ENCODE results near the gene ACSL5.
"Not testable (repeated sequence)": the region's sequence is repeated elsewhere in the genome, so short reads cannot be mapped to it uniquely, and the experiment has no call there.

Gene ACSL5

GRCh38 chr10:112374724-112375541, 1.0 kb downstream of the ACSL5 start:
- DNase-seq (ENCODE audit: low read depth) = no peak

GRCh38 chr10:112375721-112376395, 1.9 kb downstream of the ACSL5 start:
- no peak for DNase-seq (ENCODE audit: low read depth)

DNA sequence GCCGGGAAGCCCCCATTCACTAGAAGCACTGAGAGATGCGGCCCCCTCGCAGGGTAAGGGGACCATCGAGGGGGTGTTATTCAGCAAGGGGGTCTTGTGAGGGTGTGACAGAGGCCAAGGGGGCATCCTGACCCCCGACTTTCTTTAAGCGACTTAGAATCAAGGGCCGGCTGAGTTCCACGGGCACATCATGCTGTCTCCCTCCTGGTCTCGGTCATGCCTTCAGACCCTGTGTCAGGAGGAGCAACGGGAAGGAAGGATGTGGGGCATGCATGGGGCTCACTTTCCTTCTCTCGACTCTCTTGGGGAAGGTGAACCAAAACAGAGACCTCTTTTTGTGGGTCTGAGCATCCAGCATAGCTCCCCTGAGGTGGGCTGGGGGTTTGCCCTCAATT, 2.5 kb downstream of the ACSL5 start:
- no peak for DNase-seq (ENCODE audit: low read depth)

DNA sequence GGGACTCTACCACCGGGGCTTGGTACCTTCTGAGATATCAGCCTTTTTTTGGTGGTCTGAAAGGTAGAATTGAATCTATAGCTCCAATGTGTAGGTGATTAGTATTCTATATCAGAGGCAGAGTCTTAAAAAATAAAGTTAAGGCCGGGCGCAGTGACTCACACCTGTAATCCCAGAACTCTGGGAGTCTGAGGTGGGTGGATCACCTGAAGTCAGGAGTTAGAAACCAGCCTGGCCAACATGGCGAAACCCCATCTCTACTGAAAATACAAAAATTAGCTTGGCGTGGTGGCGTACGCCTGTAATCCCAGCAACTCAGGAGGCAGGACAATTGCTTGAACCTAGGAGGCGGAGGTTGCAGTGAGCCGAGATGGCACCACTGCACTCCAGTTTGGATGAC, 3.2 kb downstream of the ACSL5 start:
- not testable (repeated sequence) for DNase-seq (ENCODE audit: low read depth)

DNA sequence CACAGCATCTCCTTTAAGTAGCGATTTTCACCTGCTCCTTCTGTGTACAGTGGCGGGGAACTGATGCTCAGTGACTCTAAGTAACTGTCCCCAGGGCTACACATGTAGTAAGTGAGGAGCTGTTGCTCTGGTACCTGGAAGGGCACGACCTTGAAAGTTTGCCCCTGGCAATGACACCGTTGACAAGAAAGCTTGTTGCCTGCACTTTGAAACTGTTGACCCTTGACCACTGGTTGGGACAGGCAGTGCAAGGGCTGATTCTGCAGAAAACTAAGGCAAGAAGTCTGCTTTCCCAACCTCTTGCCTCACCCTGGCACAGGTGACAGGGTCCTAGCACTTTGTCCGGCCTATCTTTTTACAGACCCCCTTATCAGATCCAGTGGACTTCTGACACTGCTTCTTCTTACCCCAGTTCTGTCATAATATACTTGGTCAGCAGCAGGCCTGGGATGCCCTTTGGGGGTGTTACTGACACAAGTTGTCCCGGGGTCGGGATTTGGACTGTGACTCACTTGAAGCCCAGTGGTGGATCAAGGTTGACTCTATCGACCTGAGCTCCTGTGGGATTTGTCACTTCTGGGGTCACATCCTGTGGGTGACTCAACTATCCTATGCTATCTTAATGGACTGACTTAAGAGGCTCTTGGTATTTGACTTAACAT, 5.8 kb downstream of the ACSL5 start:
- no peak for DNase-seq (ENCODE audit: low read depth)

DNA sequence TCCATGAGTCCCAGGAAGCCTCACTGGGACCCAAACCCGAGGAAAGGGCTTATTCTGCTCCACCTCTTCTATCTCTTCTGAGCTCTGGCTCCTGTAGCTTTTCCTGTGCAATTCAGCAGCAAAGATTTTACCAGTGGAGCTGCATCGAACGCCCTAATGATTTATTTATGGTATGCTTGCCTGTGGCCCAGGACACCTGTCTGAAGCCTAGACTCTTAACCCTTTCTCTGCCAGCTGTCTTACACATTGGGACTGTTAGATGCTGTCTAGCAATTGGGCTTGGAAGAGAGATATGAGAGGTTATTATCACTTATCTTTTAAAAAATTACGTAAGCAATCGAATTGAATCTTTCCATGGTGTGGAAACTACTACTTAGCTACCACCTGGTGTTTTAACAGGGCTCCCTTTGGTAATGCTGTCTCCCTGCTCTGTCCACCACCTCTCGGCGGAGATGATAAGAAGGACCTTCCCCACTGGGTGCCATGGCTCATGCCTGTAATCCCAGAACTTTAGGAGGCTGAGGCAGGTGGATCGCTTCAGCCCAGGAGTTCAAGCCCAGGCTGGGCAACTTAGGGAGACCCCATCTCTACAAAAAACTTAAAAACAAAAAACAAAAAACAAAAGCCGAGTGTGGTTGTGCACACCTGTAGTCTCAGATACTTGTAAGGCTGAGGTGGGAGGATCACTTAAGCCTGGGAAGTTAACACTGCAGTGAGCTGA, 8.8 kb downstream of the ACSL5 start:
- no peak for DNase-seq (ENCODE audit: low read depth)

DNA sequence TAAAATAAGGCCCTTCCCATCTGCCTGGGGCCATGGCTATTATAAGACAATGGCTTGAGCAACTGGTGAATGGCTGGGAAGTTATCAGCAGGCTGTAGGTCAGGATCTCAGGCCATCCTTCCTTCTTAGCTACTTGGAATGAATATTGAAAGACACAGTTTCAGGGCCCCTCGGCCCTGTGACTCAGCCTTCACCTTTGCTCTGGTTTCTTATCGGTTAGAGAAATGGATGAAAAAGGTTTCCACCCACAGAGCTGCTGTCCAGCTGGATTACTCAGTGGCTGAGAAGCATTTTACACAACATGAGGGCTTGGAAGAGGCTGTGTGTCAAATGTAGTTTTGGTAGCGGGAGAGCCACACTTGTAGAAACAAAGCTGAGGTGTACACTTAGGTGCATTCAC, 9.4 kb downstream of the ACSL5 start:
- no peak for DNase-seq (ENCODE audit: low read depth)

DNA sequence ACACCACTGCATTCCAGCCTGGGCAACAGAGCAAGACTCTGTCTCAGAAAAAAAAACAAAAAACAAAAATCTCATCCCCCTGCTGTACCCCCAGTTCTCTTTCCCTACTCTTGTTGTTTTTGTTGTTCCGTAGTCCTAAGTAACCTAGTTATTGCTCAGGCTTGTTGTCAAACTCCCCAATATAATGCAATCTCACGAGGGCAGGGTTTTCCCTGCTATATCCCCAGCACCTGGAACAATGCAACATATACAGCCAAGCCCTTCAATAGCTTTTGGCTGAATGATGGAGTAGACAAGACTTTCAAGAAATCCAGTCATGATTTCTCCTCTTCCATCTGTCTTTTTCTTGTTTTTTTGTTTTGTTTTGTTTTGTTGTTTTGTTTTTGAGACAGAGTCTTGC, 10.2 kb downstream of the ACSL5 start:
- no peak for DNase-seq (ENCODE audit: low read depth)

DNA sequence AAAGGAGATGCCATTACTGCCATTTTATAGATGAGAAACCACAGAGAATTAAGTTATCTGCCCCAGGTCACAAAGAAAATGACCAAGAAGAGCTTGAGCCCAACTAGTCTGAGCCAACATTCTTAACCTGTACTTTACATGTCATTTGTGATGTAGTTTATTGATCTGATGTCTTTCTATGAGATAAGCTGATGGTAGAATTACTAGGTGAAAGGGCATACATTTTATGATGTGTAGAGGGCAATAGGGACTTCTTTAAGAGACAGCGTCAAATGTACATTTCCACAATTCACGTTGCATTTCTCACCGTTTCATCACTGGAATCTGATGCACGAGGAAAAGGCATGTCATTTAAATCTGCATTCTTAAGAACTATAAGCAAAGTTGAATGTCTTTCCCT, 11.3 kb downstream of the ACSL5 start:
- no peak for DNase-seq (ENCODE audit: low read depth)

GRCh38 chr10:112388056-112388455, 14.1 kb downstream of the ACSL5 start:
- DNase-seq (ENCODE audit: low read depth) = not testable (repeated sequence)

DNA sequence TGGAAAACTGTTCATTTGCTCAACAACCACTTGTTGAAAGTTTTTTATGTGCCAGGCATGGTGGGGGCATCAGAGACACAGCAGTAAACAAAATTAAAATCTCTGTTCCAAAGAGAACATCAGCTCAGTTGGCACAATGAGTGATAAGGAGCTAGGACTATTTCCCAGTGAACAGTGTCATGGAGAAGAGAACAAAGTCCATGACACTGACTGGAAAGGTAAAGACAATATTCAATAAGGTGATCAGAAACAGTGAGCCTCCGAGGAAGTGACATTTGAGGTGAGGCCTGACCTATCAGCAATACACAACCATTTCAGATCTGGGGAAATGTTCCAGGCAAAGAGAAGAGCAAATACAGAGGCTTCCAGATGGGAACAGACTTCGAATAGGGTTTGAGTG, 14.6 kb downstream of the ACSL5 start:
- no peak for DNase-seq (ENCODE audit: low read depth)

DNA sequence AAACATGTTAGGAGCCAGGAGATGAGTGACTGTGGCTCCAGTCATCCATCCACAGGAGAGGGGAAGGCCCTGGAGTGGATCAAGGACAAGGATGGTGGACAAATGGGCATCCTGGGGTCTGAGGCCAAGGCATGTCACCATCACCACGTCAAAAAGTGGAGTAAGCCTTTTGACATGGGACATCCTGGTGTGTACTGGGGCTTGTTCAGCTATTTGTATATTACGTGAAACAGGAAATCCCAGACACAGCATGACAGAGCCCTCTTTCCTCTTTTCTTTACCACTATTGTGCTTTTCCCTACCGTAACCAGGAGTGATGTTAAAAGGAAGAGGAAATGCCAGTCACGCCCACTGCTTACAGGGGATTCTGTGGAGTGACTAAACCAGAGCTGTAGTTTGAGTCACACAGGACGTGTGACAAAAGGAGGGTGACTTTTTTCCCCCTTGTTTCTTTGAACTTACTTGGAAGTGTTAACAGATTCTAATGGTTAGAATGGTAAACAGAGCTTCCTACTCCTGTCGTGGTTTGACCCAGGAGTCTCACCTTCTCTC, 15.4 kb downstream of the ACSL5 start:
- no peak for DNase-seq (ENCODE audit: low read depth)

DNA sequence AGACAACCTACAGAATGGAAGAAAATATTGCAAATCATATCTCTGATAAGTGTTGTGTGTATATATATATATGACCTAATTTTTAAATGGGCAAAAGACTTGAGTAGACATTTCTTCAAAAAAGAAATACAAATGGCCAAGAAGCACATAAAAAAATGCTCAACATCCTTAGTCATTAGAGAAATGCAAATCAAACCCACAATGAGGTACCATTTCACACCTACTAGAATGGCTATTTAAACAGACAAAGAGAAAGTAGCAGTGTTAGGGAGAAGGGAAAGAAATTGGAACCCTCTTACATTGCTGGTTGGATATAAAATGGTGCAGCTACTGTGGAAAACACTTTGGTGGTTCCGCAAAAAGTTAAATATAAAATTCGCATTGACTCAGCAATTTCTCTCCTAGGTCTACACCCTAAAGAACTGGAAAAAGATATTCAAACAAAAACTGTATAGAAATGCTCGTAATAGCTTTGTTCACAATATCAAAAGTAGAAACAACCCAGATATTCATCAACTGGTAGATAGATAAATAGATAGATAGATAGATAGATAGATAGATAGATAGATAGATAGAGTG, 16.3 kb downstream of the ACSL5 start:
- DNase-seq (ENCODE audit: low read depth) = no peak

DNA sequence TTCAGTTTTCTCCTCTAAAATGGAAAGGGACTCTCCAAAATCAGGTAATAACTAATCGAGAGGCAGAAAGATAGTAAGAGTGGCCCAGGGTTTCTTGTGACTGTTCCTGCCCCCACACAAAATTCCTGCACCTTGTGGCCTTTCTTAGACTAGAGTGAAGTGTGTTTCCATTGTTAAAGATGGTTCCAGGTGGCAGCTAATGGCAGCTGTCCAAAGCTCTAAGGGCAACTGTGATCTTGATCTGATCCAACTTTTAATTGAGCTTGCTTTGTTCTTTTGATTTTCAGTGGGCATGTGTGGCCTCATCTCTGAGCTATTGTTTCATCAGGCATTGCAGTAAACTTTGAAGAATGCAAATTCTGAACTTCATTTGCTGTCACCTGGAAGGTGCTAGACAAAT, 19.4 kb downstream of the ACSL5 start:
- DNase-seq (ENCODE audit: low read depth) = no peak

DNA sequence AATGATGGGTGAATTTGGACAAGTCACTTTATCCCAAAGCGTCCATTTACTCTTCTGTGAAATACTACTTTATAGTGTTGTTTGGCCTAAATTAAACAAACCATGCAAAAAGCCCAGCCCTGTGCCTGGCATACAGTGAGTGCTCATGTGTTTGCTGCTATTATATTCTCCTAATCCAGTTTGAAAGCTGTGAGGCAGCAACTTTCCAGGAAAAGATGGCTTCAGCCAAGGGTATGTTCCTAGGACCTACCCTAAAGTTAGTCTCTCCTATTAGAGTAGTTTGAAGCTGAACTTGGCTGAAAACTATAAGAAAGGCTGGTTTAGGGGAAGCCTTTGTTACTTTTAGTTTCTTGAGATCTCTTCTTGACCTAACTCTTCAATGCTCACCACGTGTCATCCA, 19.9 kb downstream of the ACSL5 start:
- DNase-seq (ENCODE audit: low read depth) = no peak

- DNase-seq (ENCODE audit: low read depth) = no peak
Measured at GRCh38 chr10:112394475-112394875, 20.6 kb downstream of the ACSL5 start.

DNA sequence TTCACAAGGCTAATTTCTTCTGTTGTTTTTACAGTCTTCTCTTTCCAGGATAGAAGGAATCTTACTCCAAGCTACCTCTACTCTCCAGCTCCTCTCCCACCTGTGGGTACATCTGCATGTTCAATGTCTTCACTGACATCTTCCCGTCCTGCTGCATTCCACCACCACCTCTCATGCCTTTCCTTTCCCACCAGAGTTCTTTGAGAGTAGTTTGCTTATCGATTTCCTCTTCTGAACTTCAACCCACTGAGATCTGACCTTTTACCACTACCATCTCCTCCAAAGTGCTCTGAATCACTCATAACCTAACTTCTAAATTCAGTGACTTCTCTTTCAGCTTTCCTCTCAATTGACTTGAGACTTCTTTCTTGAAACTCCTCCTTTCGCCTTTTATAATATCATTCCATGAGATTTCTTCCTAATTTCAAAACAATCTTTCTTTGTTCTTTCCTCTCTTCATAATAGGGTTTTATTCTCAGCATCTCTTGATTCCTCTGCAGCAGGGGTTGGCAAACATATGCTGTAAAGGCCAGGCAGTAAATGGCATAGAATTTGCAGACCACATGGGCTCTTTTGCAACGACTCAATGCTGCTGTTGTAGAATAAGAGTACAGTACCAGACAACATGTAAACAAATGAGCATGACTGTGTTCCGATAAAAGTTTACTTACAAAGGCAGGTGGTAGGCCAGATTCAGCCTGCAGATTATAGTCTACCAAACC, 22.1 kb downstream of the ACSL5 start:
- DNase-seq (ENCODE audit: low read depth) = no peak

- DNase-seq (ENCODE audit: low read depth) = no peak
Measured at GRCh38 chr10:112397592-112397991, 23.7 kb downstream of the ACSL5 start.

- no peak for DNase-seq (ENCODE audit: low read depth)
Measured at GRCh38 chr10:112402917-112403316, 29.0 kb downstream of the ACSL5 start.

GRCh38 chr10:112404617-112405016, 30.7 kb downstream of the ACSL5 start:
- DNase-seq (ENCODE audit: low read depth) = no peak

DNA sequence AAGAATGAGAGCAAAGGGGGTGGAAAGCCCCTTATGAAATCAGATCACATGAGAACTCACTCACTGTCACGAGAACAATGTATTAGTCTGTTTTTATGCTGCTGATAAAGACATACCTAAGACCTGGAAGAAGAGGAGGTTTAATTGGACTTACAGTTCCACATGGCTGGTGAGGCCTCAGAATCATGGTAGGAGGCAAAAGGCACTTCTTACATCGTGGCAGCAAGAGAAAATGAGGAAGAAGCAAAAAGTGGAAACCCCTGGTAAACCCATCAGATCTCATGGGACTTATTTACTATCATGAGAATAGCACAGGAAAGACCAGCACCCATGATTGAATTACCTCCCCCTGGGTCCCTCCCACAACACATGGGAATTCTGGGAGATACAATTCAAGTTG, 32.9 kb downstream of the ACSL5 start:
- not testable (repeated sequence) for DNase-seq (ENCODE audit: low read depth)

Data from activated T-helper 1 cell treated with Interleukin-2 at 50 U/mL for 16 hours (primary cell).